HFF-Myc (cell line): Measurements from ENCODE around the gene MRPL22.
"Not testable (repeated sequence)": the region's sequence is repeated elsewhere in the genome, so short reads cannot be mapped to it uniquely, and the experiment has no call there.

Experiments
- DNase-seq: peaks from one replicate; pipeline ENCODE4 v3.0.0-alpha.2; 2011; ENCODE audit warnings: low read depth; ENCODE audit errors: extremely low read depth
- H3K4me3 ChIP-seq: replicated peaks from 2 replicates; pipeline ENCODE4 v1.5.1; 2011; ENCODE audit warnings: low read depth, mild to moderate bottlenecking, control low read depth, low read length
- TF ChIP-seq, protein P1 (sequence below): IDR thresholded peaks from 2 replicates; pipeline ENCODE4 v1.5.1; 2012; ENCODE audit warnings: mild to moderate bottlenecking, low read depth, low read length, control low read depth; ENCODE audit errors: missing control alignments

The MRPL22 gene

DNA sequence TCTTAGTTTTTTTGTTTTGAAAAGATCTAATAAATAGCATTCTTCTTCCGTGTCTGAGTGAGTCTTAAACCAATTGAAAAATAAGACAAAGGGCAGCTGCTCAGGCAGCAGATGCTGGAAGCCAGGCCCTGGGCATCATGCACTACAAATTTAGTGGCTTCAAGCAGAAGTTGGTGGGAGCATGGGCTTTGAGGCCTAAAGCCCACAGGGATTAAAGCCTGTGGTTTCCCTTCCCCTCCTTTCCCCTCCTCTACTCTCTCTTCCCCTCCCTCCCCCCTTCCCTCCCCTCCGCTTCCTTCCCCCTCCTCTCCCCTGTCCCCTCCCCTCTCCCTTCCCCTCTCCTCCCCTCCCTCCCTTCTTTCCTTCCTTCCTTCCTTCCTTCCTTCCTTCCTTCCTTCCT lies 52.6 kb downstream of the MRPL22 start:
- no peak for DNase-seq
- TF ChIP-seq, protein P1, sequence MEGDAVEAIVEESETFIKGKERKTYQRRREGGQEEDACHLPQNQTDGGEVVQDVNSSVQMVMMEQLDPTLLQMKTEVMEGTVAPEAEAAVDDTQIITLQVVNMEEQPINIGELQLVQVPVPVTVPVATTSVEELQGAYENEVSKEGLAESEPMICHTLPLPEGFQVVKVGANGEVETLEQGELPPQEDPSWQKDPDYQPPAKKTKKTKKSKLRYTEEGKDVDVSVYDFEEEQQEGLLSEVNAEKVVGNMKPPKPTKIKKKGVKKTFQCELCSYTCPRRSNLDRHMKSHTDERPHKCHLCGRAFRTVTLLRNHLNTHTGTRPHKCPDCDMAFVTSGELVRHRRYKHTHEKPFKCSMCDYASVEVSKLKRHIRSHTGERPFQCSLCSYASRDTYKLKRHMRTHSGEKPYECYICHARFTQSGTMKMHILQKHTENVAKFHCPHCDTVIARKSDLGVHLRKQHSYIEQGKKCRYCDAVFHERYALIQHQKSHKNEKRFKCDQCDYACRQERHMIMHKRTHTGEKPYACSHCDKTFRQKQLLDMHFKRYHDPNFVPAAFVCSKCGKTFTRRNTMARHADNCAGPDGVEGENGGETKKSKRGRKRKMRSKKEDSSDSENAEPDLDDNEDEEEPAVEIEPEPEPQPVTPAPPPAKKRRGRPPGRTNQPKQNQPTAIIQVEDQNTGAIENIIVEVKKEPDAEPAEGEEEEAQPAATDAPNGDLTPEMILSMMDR, result no peak
- no peak overlapping the region for H3K4me3 ChIP-seq

DNA sequence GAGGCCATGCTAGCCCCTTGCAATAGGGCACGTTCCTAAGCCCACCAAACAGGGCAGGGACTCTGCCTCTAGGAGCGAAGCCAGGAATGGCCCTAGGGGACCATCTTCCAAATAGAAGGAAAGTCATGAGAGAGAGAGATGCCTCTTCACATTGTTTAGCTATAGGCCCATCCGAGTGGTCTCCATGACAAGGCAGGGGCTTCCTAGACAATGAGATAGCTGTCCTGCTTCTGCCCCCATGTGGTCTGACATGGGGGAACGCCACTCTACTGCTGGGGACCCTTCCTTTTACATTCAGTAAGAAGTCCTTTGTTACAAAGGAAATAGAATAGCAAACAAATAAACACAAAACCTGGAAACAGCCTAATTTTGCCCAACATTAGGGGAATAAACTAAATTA lies 54.8 kb downstream of the MRPL22 start:
- no peak for DNase-seq
- no peak overlapping the region for H3K4me3 ChIP-seq
- TF ChIP-seq, protein P1, result peak; percentile 14

DNA sequence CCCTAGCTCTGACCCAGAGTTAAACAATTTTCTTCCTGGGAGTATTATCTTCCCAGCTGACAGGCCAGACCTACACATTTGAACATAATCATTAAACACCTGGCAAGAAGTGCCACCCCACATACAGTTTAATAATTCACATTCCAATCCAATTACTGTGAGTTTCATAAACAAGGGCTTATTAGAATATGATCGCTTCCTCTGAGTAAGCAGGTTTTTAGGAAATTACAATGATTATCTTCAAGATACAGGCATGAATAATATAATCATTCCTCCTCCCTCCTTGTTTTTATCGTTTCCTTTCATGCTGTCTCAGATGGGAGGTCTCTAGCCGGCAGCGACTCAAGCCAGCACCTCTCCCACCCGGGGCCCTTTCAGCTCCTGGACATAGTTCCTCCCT lies 56.9 kb downstream of the MRPL22 start:
- DNase-seq, result no peak
- H3K4me3 ChIP-seq, result no peak overlapping the region
- TF ChIP-seq, protein P1, result no peak

DNA sequence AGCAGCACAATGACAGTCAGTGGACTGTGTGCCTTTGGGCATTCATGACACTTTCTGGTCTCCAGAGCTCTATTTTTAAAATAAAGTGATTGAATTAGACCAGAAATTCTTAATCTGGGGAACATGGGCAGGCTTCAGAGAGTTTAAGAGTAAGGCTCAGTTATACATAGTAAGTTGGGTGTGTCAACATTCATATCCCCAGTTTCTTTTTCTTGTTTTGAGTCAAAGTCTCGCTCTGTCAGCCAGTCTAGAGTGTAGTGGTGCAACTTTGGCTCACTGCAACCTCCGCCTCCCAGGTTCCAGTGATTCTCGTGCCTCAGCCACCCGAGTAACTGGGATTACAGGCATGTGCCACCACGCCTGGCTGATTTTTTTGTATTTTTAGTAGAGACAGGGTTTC lies 59.0 kb downstream of the MRPL22 start:
- no peak for DNase-seq
- H3K4me3 ChIP-seq, result no peak overlapping the region
- TF ChIP-seq, protein P1, result no peak

DNA sequence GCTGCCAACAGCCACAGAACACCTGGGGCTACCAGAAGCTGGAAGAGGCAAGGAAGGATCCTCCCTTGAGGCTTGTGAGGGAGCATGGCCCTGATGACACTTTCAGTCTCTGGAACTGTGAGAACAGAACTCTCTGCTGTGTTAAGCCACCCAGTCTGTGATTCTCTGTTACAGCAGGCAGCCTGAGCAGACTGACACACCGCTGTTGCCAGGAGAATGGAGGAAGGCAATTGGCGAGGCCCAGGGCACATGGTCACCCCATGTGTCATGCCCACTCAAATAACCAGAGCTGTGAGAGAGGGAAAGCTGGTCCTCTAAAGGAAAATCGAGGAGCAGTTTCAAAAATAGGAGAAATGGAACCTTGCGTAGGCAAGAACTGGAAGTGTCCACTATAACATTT lies 60.6 kb downstream of the MRPL22 start:
- no peak for DNase-seq
- TF ChIP-seq, protein P1, result no peak

DNA sequence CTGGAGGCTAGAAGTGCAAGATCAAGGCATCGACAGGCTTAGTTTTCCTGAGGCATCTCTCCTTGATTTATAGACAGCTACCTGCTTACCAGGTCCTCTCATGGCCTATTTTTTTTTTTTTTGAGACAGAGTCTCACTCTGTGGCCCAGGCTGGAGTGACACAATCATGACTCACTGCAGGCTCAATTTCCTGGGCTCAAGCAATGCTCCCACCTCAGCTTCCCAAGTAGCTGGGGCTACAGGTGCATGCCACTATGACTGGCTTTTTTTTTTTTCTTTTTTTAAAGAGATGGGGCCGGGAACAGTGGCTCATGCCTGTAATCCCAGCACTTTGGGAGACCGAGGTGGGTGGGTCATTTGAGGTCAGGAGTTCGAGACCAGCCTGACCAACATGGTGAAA lies 61.8 kb downstream of the MRPL22 start:
- H3K4me3 ChIP-seq, DNase-seq: not testable (repeated sequence)

More for the DNA sequence above, 60.6 kb downstream of the MRPL22 start:
- no peak overlapping the region for H3K4me3 ChIP-seq

DNA sequence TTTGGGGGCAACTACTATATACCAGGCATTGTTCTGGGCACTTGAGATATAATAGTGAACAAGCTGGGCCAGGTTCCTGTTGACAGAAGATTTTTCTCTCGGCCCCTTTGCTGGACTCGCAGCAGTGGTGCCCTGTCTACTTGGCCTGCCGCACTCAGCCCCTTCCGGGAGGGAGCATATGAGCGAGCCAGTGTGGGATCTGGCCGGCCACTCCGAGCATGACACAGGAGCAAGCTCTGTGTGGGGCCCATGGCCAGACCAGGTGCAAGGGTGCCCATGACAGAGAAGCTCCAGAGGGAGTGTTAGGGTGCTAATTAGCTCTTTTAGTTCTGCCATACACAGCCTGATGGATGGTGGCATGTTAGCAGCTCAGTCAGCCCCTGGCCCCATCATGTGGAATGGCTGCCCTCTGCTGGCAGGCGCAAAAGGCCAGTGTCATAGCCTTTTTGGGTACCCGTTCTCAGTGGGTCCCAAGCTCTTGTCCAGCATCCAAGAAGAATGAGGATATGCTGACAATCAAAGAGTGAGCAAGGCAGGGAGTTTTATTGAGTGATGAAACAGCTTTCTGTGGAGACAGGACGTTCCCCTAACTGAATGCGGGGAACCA lies 63.4 kb downstream of the MRPL22 start:
- TF ChIP-seq, protein P1, result peak; percentile 49
- DNase-seq, result no peak
- H3K4me3 ChIP-seq, result no peak overlapping the region

DNA sequence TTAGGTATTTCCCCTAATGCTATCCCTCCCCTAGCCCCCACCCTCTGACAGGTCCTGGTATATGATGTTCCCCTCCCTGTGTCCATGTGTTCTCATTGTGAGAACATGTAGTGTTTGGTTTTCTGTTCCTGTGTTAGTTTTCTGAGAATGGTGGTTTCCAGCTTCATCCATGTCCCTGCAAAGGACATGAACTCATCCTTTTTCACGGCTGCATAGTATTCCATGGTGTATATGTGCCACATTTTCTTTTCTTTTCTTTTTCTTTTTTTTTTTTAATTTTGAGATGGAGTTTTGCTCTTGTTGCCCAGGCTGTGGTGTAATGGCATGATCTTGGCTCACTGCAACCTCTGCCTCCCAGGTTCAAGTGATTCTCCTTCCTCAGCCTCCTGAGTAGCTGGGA lies 65.4 kb downstream of the MRPL22 start:
- H3K4me3 ChIP-seq, DNase-seq: not testable (repeated sequence)
